KOPT-K1 (cell line): Measurements from ENCODE around the gene NOS2.
"Not testable (repeated sequence)": the region's sequence is repeated elsewhere in the genome, so short reads cannot be mapped to it uniquely, and the experiment has no call there.

Source experiments
- H3K27ac ChIP-seq: fragments of 200-600 bp; sonication (generic); 2 replicates; pipeline ENCODE4 v1.5.1; 2016; ENCODE audit warnings: antibody characterized with exemption, mild to moderate bottlenecking, low read depth, low read length; ENCODE audit not compliant: poor library complexity, severe bottlenecking
- H3K36me3 ChIP-seq: fragments of 200-600 bp; sonication (generic); 2 replicates; pipeline ENCODE4 v1.5.1; 2017; ENCODE audit warnings: antibody characterized with exemption, mild to moderate bottlenecking, low read length, moderate library complexity; ENCODE audit not compliant: insufficient read depth
- H3K9me3 ChIP-seq: fragments of 200-600 bp; sonication (generic); 2 replicates; pipeline ENCODE4 v1.5.1; 2017; ENCODE audit warnings: antibody characterized with exemption, low read length, mild to moderate bottlenecking; ENCODE audit not compliant: insufficient read depth, poor library complexity, severe bottlenecking

The NOS2 gene

DNA sequence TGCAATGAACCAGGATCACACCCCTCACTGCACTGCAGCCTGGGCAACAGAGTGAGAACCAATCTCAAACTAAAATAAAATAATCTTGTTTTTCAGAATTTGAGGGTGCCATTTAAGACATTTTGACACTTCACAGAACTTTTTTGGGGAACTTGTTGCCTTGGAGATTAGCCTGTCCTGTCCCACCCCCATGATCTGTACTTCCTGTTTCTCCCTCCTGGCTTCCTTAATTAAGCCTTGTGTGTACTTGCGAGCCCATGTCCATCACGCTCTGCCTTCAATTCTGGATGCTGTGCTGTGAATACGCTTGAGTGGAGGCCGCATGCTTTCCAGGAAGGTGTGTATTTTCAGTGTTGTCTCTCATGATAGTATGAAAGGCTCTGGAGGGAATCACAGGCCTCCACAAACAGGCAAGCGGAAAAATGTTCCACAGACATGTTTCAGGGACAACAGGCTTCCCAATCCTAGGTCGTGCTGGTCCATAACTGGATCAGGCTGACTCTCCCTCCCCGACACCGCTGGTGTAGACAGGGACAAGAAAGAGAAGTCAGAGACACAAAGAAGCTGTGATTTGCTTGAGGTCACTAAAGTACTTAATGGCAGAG lies 56.9 kb downstream of the NOS2 start:
- no peak overlapping the region for H3K27ac ChIP-seq

DNA sequence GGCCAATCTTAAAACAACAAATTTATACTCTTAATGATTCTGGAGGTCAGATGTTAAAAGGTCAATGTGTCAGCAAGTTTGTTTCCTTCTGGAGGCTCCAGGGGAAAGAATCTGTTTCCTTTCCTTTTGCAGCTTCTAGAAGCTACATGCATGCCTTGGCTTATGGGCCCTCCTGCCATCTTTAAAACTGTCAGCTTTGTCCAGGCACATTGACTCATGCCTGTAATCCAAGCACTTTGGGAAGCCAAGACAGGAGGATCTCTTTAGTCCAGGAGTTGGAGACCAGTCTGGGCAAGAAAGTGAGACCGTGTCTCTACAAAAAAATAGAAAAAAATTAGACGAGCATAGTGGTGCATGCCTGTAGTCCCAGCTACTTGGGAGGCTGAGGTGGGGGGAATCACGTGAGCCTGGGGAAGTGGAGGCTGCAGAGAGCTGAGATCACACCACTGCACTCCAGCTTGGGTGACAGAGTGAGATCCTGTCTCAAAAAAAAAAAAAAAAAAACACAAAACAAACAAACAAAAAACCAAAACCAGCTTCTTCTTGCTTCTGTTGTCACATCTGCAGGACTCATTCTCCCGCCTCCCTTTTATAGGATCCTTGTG lies 58.3 kb downstream of the NOS2 start:
- no peak overlapping the region for H3K27ac ChIP-seq
- H3K9me3 ChIP-seq = no peaks in the 10 kb centered on the region
- no peaks in the 10 kb centered on the region for H3K36me3 ChIP-seq

More for the DNA sequence above, 56.9 kb downstream of the NOS2 start:
- Histone ChIP-seq H3K9me3 (no peaks in the 10 kb centered on the region), H3K36me3 (no peaks in the 10 kb centered on the region)

DNA sequence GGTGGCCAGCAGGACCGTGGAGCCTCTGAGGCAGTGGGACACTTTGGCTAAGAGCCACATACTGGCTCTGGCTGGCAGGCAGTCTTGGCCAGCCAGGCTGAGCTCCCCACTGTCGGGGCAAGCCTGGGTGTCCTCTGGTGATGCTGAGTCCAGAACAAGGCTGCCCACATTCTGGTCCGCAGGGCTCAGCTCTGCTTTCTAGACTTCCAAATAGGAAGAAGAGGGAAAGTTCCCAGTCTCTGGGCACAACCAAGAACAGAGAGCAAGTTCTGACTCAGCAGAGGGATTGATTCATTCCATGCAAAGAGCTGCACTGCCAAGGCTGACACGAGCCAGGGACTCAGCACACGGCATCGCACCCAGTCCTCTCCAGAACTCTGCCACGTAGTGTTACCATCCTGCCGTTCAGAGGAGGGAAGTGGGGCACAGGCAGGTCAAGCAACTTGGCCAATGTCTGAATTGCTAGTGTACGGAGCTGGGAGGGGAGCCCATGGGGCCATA lies 58.9 kb downstream of the NOS2 start:
- no peaks in the 10 kb centered on the region for H3K9me3 ChIP-seq
- no peaks in the 10 kb centered on the region for H3K36me3 ChIP-seq
- H3K27ac ChIP-seq = no peak overlapping the region

DNA sequence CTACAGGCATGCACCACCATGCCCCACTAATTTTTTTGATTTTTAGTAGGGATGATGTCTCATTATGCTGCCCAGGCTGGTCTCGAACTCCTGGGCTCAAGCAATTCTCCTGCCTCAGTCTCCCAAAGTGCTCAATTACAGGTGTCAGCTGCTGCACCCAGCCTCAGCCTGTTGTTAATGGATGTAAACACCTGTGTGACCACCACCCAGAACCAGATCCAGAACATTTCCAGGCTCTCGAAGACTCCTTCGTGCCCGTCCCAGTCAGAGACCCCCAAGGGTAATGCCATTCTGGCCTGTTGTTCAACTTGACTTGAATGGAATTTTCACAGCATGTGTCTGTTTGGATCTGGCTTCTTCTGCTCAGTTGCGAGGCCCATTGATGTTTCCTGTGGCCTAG lies 59.8 kb downstream of the NOS2 start:
- not testable (repeated sequence) for H3K9me3 ChIP-seq, H3K27ac ChIP-seq, H3K36me3 ChIP-seq

DNA sequence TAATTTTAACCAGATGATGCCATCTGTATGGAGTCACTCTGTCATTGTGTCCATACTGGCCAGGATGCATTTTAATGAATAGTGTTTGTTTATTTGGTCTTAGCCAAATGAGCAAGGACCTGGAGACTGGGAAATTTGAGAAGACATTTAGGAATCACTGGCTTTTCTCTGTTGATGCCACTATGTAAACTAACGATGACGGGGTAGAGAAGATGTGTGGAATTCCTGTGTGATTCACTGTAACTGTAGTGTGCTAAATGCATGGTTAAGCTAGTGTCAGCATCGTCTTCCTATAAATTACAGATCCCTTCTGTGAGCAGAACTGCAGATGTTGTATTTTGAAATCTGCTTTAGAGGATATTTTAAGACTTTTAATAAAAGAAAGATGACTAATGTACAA lies 66.6 kb downstream of the NOS2 start:
- Histone ChIP-seq H3K27ac (no peak overlapping the region), H3K9me3 (no peaks in the 10 kb centered on the region), H3K36me3 (no peaks in the 10 kb centered on the region)

DNA sequence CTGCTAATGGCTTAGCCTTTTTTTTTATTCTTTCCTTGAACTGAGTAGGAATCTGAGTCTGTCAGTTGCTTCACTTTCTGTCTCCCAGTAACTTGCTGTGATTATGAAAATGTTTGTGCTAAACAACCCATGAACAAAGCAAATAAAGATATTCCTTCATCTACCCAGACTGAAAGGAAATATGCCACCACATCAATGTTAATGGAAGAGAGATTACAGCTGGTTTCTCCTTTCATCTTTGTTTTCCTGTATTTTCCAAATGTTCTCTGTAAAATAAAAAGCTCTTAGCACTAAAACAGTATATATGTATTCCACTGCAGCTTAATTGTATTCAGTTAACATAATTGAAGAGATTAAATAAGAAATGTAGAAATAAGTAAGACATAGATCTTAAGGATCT lies 67.6 kb downstream of the NOS2 start:
- not testable (repeated sequence) for H3K36me3 ChIP-seq, H3K9me3 ChIP-seq, H3K27ac ChIP-seq

DNA sequence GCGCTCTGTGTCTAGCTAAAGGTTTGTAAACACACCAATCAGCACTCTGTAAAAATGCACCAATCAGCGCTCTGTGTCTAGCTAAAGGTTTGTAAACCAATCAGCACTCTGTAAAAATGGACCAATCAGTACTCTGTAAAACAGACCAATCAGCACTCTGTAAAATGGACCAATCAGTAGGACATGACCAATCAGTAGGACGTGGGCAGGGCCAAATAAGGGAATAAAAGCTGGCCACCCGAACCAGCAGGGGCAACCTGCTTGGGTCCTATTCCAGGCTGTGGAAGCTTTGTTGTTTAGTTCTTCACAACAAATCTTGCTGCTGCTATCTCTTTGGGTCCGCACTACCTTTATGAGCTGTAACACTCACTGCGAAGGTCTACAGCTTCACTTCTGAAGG lies 74.3 kb downstream of the NOS2 start:
- H3K27ac ChIP-seq, H3K36me3 ChIP-seq, H3K9me3 ChIP-seq: not testable (repeated sequence)

DNA sequence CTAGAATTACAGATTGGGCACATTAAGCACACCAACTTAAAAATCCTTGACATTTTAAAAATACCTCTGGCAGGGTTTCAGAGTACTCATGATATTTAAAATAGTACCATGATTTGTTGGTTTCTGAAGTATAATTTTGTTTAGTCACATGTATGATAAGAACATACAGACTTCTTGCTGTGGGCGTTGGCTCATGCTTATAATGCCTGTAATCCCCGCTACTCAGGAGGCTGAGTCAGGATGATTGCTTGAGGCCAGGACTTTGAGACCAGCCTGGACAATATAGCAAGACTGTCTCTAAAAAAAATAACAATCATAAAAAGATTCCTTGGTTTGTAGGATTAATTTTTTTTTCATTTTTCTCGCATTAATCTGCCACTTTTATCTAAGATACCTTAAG lies 78.5 kb downstream of the NOS2 start:
- Histone ChIP-seq H3K27ac (no peak overlapping the region), H3K36me3 (no peaks in the 10 kb centered on the region), H3K9me3 (no peaks in the 10 kb centered on the region)
